HG03571 (cell line): ENCODE data around the gene AGXT.

ENCODE experiments used
- ATAC-seq: cut with Tn5 transposase; IDR thresholded peaks from one replicate; pipeline ENCODE4 v1.9.1; 2021; ENCODE audit not compliant: unreplicated experiment

The AGXT gene

DNA sequence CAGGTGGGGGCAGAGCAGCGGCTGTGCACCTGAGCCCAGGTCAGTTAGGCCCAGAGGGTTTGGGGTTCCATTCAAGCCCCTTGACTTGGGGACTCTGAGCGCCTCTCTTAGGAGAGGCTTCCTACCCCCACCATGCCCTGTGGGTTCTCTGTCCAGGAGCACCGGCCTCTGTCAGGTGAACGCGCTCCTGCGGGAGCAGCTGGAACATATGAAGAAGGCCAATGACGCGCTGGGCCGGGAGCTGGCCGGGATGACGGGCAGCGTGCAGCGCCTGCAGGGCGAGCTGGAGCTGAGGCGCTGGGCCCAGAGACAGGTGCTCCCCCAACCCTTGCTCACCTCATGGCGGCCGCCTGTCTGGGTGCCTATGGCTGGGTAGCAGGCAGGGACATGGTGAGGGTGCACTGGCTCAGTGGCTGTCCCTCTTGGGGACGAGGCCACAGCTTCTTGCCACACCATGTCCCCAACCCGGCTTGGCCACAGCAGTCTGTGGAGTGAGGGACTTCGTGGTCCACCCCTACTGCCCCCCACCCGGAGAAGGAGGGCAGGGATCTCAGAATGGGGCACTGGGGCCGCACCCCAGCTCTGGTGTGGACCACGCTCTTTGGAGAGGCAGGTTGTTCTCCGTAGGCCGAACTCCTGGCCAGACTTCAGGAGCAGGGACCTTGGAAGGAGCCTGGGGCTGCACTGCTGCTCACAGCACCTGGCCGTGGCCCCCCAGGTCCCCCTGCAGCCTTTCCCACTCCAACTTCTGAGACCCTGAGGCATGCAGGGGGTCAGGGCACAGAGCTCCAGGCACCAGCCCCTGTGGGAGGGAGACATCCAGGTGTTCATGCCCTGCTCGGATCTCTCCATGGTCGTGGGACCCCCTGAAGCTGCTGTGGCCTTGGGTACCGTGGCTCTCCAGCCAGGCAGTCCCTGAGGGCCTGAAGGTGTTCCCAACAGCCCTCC, 57.2 kb downstream of the AGXT start:
- no peak for ATAC-seq

DNA sequence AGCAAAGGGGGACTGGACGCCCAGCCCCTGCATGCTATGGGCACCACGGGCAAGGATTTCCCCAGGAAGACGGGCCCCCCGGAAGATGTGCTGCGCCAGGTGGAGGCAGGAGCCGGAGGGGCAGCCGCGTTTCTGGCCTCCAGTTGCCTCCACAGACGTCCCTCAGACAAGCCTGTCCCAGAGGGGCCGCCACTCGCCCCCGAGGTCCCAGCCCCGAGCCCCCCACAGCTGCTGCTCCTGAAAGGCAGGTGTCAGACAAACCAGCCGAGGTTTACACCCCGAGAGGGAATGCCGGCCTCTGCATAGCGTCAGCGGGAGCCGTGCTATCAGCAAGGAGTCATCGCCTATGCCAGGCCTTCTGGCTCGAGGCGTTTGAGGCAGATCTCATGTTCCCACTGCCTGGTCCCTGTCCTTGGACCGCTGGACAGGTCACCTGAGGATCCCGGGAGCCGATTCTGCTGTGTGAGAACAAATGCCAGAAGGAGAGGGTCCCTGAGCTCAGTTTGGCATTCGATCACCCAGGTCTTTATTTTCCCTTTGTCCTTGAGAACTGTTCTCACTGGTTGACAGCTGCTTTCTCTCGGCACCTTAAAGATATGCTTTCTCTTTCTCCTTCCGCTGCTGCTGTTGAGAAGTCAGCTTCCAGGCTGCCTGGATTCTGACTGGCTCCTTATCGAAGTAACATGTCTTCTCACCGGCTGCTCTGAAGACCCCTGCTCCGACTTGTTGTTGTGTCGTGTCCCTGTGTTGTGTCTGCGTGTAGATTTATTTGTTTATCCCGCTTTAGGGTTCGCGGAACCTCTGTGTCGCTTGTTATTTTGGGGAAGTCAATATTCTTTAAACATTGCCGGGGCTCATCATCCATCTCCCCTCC, 58.1 kb downstream of the AGXT start:
- ATAC-seq, result no peak

DNA sequence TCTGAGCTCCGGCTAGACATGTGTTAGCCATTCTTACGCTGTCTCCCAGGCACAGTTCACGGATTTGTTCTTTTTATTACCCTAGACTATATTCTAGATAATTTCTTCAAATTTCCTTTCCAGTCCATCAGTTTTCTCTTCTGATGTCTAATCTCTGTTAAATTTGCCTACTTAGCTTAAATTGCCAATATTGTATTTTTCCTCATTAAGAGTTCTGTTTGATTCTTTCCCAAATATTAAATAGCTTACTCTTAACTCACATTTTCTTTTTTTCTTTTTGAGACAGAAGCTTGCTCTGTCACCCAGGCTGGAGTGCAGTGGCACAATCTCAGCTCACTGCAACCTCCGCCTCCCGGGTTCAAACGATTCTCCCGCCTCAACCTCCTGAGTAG, 58.8 kb downstream of the AGXT start:
- no peak for ATAC-seq

DNA sequence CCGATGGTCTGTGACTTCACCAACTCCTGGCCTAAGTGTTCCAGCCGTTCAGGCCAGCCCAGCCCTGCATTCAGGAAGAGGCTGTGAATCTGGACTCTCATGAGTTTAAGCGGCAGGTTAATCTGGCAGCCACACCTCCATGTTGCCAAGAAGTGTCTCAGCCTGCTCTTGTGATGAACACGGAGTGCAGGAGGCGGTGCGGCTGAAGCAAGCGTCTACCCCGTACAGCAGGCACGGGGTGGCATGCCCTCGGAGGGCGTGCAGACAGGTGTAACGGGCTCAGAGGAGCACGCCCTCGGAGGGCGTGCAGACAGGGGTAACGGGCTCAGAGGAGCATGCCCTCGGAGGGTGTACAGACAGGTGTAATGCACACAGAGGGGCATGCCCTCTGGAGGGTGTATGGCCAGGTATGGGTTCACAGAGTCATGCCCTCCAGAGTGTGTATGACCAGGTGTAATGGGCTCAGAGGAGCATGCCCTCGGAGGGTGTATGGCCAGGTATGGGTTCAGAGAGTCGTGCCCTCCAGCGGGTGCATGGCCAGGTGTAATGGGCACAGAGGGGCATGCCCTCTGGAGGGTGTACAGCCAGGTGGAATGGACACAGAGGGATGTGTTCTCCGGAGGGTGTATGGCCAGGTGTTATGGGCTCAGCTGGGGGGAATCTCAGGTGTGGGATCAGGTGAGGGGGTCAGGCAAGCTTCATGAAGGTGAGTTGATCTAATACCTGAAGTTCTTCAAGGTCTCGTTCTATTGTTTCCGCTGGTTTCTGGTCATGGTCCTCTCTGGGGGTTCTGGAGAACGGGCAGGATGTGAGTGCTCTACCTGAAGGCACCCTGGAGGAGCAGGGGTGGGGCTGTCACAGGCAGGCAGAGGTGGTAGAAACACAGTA, 60.1 kb downstream of the AGXT start:
- ATAC-seq, result no peak

DNA sequence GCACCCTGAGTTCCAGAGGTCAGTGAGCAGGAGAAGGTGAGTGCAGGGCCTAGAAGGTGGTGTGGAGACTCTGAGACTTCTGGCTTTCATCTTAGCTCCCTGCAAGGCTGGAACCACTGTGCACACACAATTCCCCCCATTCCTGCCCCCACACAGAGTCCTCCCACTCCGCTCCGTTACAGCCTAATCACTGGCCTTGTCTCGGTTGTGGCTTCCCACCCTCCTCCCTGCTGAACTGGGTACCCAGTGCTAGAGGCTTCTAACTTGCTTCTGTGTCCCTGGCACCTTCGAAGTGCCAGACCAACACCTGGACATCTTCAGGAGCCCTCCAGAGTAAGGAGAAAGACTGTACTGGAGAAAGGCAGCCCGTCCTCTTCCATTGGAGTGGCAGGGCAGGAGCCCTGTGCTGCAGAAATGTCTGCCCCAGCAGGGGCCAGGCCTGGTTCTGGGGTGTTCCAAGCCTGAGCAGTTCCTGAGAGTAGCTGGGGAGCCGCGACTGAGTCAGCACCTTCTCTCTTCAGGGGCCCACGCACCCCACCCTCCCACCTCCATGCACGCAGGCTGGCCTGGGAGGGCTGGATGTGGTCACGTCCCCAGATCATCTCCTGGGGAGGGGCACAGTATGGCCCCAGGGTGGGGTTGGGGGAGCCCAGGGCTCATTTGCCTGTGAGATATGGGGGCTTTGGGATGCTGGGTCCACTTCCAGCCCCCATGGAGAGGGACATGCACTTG, 60.9 kb downstream of the AGXT start:
- no peak for ATAC-seq
